Activated T-helper 17 cell treated with anti-CD3 and anti-CD28 coated beads, Interleukin-2, amount 50 U/mL, for 72 hours (primary cell): ENCODE results near the gene NARF. TPM values are rescaled to one million over a fixed set of nuclear protein-coding genes. Genes with fewer than 3 reads are reported as not detected.
"Not testable (repeated sequence)": the region's sequence is repeated elsewhere in the genome, so short reads cannot be mapped to it uniquely, and the experiment has no call there.

Experiments
- ATAC-seq: fragments of 150-1000 bp; cut with Tn5 transposase; replicated peaks from 2 replicates; pipeline ENCODE4 v1.10.0; 2021; ENCODE audit warnings: mild to moderate bottlenecking, moderate library complexity
- H3K27ac Mint-ChIP-seq: one replicate; pipeline ENCODE4 v1.8.0; 2022; ENCODE audit warnings: mixed read lengths
- H3K27me3 Mint-ChIP-seq: one replicate; pipeline ENCODE4 v1.8.0; 2022; ENCODE audit warnings: mixed read lengths
- H3K36me3 Mint-ChIP-seq: one replicate; pipeline ENCODE4 v1.8.0; 2022; ENCODE audit warnings: low read depth, mild to moderate bottlenecking, mixed read lengths
- H3K4me1 Mint-ChIP-seq: one replicate; pipeline ENCODE4 v1.8.0; 2022; ENCODE audit warnings: mixed read lengths
- H3K4me3 Mint-ChIP-seq: one replicate; pipeline ENCODE4 v1.8.0; 2022; ENCODE audit warnings: mild to moderate bottlenecking, mixed read lengths
- H3K9me3 Mint-ChIP-seq: one replicate; pipeline ENCODE4 v1.8.0; 2022; ENCODE audit warnings: mixed read lengths
- total RNA-seq, 2 donors: library from RNA; stranded (reverse); gene quantifications; one replicate each; pipeline ENCODE4 v1.2.3, GENCODE V29; 2022

NARF gene
- total RNA-seq = 100 to 1,000 TPM; 164 to 194 TPM

DNA sequence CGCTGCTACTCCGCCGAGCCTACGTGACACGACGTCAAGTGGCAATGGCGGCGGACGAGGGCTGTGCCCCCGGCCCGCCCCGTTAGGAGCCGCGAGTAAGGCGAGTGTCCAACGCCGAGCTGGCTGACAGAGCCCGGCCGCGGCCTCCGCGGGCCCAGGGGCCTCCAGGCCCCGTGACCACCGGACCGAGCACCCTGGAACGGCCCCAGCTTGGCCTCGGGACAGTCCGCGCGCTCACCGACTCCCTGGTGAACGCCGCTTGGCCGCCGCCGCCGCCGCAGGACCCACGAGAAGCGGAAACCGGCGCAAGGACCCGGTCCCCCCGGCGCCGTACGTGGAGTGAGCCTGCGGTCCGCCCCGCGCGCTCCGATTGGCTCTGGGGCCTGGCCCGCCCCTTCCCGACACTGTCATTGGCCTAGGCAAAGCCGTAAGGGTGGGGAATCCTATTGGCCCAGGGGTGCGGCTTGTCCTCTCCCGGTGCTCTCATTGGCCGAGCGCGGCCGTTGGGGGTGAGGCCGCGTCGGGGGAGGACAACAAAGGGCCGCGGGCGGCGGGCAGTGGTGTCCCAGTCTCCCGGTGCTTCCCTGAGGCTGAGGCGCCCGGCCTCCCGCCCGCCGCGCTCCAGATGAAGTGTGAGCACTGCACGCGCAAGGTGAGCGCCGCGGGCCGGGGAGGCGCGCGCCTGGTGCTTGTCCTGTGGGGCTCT lies at the start of gene NARF:
Gene NARF (plus strand): TSS at position 563 of the 706 bp plus-strand sequence. CDS start 63 bp downstream, at position 626.
- H3K9me3 Mint-ChIP-seq = no peaks in the 10 kb centered on the region
- peaks cover 59% of the 10 kb centered on the region for H3K36me3 Mint-ChIP-seq
- ATAC-seq = peak; percentile 98
- H3K27me3 Mint-ChIP-seq = no peaks in the 10 kb centered on the region
- H3K4me1 Mint-ChIP-seq = peaks cover 23% of the 10 kb centered on the region
- H3K27ac Mint-ChIP-seq = peak within 1 kb of the TSS; percentile 97
- H3K4me3 Mint-ChIP-seq = peak within 1 kb of the TSS; percentile 94

GRCh38 chr17:82408938-82409318 lies 49.6 kb upstream of the NARF start:
- ATAC-seq = no peak
- no peaks in the 10 kb centered on the region for H3K4me1 Mint-ChIP-seq
- H3K9me3 Mint-ChIP-seq = no peaks in the 10 kb centered on the region
- H3K27ac Mint-ChIP-seq = no peak overlapping the region
- no peaks in the 10 kb centered on the region for H3K27me3 Mint-ChIP-seq
- no peak overlapping the region for H3K4me3 Mint-ChIP-seq
- peaks cover 32% of the 10 kb centered on the region for H3K36me3 Mint-ChIP-seq

DNA sequence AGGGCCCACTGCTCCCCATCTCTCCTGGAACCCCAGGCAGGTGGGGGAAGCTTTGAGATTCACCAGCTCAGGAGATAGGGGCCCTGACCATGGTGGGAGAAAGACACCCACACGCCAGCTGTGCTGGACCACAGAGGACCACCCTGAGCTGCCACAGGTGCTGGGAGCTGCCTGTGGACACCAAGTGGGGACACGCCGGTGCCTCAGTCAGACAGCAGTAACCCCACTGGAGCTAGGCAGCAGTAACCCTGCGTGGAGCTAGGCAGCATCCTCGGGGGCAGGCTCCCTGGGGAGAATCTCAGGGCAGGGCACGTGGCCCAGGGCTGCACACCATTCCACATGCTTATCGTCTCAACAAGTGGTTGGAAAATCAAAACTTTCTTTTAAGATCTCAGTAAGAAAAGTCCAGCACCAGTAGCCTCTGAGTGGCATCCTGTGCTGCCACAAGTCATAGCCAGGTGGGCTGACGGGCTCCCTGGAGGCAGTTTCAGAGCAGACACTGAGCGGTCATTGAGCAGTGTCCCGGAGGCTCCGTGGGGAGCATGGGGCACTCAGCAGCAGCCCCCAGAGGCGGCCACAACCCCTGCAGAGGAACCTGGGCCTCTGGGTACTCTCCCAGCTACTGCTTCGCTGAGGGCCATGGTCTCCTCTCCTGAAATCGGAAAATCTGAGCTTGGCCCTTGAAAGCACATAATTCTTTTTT lies 48.4 kb upstream of the NARF start:
- no peak for ATAC-seq
- H3K4me3 Mint-ChIP-seq = no peak overlapping the region
- H3K36me3 Mint-ChIP-seq = peaks cover 37% of the 10 kb centered on the region

DNA sequence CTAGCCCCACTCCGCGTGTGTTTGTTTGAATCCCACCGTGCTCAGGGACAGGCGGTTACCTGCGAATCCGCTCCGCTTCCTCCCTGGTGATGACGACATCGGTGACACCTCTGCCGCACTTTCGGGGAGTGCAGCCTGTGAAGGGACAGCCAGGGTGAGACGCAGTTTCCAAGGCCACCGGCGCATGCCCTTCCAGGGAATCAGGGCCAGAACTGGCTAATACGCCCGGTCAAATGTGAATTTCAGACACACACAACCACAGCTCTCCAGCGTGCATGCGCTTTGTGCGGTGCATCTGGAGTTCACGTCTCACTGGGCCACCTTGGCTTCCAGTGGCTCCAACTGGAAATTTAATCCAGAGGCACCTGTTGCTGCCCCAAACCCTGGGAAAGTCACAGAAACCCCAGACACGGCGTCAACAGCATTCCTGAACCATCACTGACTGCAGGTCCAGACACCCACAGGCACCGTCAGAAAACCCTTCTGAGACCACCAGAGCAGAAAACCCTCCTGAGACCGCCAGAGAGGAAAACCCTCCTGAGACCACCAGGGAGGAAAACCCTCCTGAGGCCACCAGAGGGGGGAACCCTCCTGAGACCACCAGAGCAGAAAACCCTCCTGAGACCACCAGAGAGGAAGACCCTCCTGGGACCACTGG lies 47.0 kb upstream of the NARF start:
- ATAC-seq = no peak
- no peak overlapping the region for H3K4me3 Mint-ChIP-seq
- no peaks in the 10 kb centered on the region for H3K9me3 Mint-ChIP-seq
- H3K27ac Mint-ChIP-seq = no peak overlapping the region
- H3K4me1 Mint-ChIP-seq = peaks cover 5% of the 10 kb centered on the region
- peaks cover 33% of the 10 kb centered on the region for H3K36me3 Mint-ChIP-seq
- no peaks in the 10 kb centered on the region for H3K27me3 Mint-ChIP-seq

More for the DNA sequence above, 48.4 kb upstream of the NARF start:
- no peak overlapping the region for H3K27ac Mint-ChIP-seq
- no peaks in the 10 kb centered on the region for H3K27me3 Mint-ChIP-seq
- peaks cover 5% of the 10 kb centered on the region for H3K4me1 Mint-ChIP-seq
- no peaks in the 10 kb centered on the region for H3K9me3 Mint-ChIP-seq

DNA sequence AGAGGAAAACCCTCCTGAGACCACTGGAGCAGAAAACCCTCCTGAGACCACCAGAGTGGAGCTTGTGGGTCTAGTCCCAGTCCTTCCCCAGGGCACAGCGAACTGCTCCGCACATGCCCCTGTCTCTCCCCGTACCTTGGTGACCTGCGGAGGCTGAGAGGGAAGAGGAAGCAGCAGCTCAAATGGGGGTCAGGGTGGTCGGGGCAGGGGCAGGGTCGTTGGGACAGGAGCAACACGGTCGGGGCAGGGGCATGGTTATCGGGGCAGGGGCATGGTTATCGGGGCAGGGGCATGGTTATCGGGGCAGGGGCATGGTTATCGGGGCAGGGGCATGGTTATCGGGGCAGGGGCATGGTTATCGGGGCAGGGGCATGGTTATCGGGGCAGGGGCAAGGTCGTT lies 46.5 kb upstream of the NARF start:
- not testable (repeated sequence) for H3K4me3 Mint-ChIP-seq, ATAC-seq, H3K27ac Mint-ChIP-seq, H3K27me3 Mint-ChIP-seq, H3K4me1 Mint-ChIP-seq, H3K9me3 Mint-ChIP-seq
- peaks cover 33% of the 10 kb centered on the region for H3K36me3 Mint-ChIP-seq

- no peaks in the 10 kb centered on the region for H3K9me3 Mint-ChIP-seq
- H3K27me3 Mint-ChIP-seq = no peaks in the 10 kb centered on the region
- H3K36me3 Mint-ChIP-seq = peaks cover 27% of the 10 kb centered on the region
- no peak for ATAC-seq
- peaks cover 5% of the 10 kb centered on the region for H3K4me1 Mint-ChIP-seq
- H3K4me3 Mint-ChIP-seq = no peak overlapping the region
- H3K27ac Mint-ChIP-seq = no peak overlapping the region
These were observed 45.7 kb upstream of the NARF start for GRCh38 chr17:82412535-82413520.

- Mint-ChIP-seq H3K4me3 (peak overlapping the region; percentile 12), H3K27ac (no peak overlapping the region), H3K36me3 (peaks cover 15% of the 10 kb centered on the region), H3K9me3 (no peaks in the 10 kb centered on the region), H3K27me3 (no peaks in the 10 kb centered on the region), H3K4me1 (peaks cover 6% of the 10 kb centered on the region)
- ATAC-seq = peak; percentile 42
These were observed 43.8 kb upstream of the NARF start for GRCh38 chr17:82414548-82415281.

DNA sequence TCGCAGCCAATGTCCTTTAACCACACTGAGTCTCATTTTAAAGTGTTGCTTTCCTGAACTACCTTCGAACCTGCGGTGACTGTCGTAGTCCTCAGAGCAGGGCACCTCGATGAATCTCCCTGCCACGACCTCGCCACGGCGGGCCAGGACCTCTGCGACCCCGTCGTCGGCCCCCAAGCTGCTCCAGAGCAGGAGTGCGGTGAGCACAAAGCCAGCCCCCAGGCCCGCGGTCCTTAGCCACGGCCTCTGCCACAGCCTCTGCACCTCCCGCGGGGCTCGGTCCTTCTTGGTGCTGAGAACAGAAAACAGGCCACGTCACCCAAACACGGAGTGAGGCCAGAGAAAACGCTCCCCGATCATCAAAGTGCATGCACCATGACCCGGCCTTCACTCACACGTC lies 43.2 kb upstream of the NARF start:
- no peak overlapping the region for H3K27ac Mint-ChIP-seq
- no peak for ATAC-seq
- peak overlapping the region; percentile 12 for H3K4me3 Mint-ChIP-seq
- no peaks in the 10 kb centered on the region for H3K9me3 Mint-ChIP-seq
- H3K36me3 Mint-ChIP-seq = peaks cover 22% of the 10 kb centered on the region
- peaks cover 10% of the 10 kb centered on the region for H3K4me1 Mint-ChIP-seq
- no peaks in the 10 kb centered on the region for H3K27me3 Mint-ChIP-seq

DNA sequence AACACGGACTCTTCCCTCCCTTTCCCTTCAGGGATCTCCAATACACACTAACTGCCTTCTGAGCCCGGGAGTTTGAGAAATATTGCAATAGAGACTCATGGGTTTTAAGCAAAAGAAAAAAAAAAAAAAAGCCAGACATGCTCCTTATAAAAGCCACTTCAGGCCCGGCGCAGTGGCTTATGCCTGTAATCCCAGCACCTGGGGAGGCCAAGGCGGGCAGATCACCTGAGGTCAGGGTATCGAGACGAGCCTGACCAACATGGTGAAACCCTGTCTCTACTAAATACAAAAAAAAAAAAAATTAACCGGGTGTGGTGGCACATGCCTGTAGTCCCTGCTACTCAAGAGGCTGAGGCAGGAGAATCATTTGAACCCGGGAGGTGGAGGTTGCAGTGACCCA lies 42.8 kb upstream of the NARF start:
- Mint-ChIP-seq H3K9me3 (no peaks in the 10 kb centered on the region), H3K4me3 (no peak overlapping the region), H3K27me3 (no peaks in the 10 kb centered on the region), H3K36me3 (peaks cover 26% of the 10 kb centered on the region), H3K4me1 (peaks cover 10% of the 10 kb centered on the region), H3K27ac (no peak overlapping the region)
- no peak for ATAC-seq

GRCh38 chr17:82416264-82416663 lies 42.3 kb upstream of the NARF start:
- no peak overlapping the region for H3K4me3 Mint-ChIP-seq
- ATAC-seq = no peak
- H3K27me3 Mint-ChIP-seq = no peaks in the 10 kb centered on the region
- H3K36me3 Mint-ChIP-seq = peaks cover 30% of the 10 kb centered on the region
- H3K27ac Mint-ChIP-seq = no peak overlapping the region
- no peaks in the 10 kb centered on the region for H3K9me3 Mint-ChIP-seq
- H3K4me1 Mint-ChIP-seq = peaks cover 10% of the 10 kb centered on the region

GRCh38 chr17:82416771-82417170 lies 41.8 kb upstream of the NARF start:
- Mint-ChIP-seq H3K4me1 (peaks cover 10% of the 10 kb centered on the region), H3K27me3 (no peaks in the 10 kb centered on the region), H3K27ac (no peak overlapping the region), H3K9me3 (no peaks in the 10 kb centered on the region), H3K36me3 (peaks cover 35% of the 10 kb centered on the region), H3K4me3 (no peak overlapping the region)
- no peak for ATAC-seq

DNA sequence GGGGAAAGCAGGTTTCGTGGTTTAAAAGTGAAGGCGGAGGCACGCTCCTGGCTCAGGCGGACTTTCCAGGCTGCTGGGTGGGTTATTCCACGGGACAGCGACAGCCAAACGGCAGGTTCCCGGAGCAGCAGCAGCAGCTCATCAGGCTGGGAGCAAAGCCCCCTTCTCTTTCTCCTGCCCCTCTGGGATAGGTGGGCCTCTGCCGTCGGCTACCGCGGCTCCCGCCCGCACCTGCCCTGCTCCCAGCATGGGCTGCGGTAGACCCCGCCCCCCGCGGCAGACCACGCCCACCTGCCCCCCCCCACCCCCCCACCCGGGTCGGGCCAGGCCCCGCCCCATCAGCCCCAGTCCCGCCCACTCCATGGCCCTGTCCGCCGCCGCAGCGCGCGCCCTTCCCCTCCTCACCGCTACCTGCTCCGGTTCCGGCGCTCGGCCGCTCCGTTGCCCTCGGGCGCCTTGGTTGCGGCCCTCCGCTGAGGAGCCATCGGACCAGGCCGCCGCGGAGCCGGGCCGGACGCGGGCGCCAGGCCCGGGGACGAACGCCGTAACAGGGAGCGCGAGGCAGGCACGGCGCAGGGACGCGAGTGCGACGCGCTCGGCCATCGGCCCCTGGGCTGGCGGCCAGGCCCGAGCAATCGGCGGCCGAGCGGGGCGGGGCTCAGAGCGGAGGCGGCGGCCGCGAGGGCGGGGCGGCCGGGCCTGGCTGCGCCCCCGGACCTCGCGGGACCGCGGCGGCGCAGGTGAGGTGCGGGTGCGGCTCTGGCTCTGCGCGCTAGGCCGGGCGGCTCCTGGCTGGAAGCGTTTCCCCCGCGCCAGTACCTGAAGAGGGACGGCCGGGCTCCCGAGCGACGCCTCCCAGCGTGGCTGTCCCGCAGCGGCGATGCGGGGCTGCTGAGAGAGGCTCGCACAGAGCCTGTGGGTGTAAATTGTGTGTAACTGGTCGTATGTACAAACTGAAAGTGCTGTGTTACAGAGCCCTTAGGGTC lies 40.2 kb upstream of the NARF start, which contains the start of the genes HEXD and OGFOD3:
Gene HEXD (plus strand): TSS at position 347 of the 986 bp plus-strand sequence. CDS start 1,453 bp downstream, outside the sequence.
Gene OGFOD3 (minus strand): TSS at position 586 of the 986 bp plus-strand sequence. CDS start 101 bp downstream, at position 485.
- peak within 1 kb of the TSS; percentile 54 for H3K27ac Mint-ChIP-seq
- peaks cover 10% of the 10 kb centered on the region for H3K4me1 Mint-ChIP-seq
- no peaks in the 10 kb centered on the region for H3K9me3 Mint-ChIP-seq
- peak; percentile 90 for ATAC-seq
- H3K4me3 Mint-ChIP-seq = peak within 1 kb of the TSS; percentile 76
- H3K27me3 Mint-ChIP-seq = no peaks in the 10 kb centered on the region
- H3K36me3 Mint-ChIP-seq = peaks cover 36% of the 10 kb centered on the region
